HEK293T (cell line): ENCODE measurements around the gene FJX1.

Experiments
- CTCF ChIA-PET: fragments of 350-600 bp; formaldehyde crosslinking; extraction: SDS; loops from one replicate; lab custom pipeline; 2021; ENCODE audit warnings: antibody characterized with exemption, inconsistent platforms; lab: Yijun Ruan, JAX
- POLR2A ChIA-PET: fragments of 350-600 bp; formaldehyde crosslinking; extraction: SDS; loops from one replicate; lab custom pipeline; 2020; ENCODE audit warnings: antibody characterized with exemption, inconsistent platforms; lab: Yijun Ruan, JAX
- DNase-seq: peaks from one replicate; pipeline ENCODE4 v3.0.0; 2012; ENCODE audit warnings: mixed read lengths; ENCODE audit errors: extremely low spot score
- ARNT ChIP-seq: fragments of 450-650 bp; IDR thresholded peaks from 2 replicates; pipeline ENCODE4 v1.6.1; 2017; ENCODE audit warnings: mild to moderate bottlenecking
- BHLHE40 ChIP-seq: fragments of 450-650 bp; IDR thresholded peaks from 2 replicates; pipeline ENCODE4 v1.6.1; 2016; ENCODE audit warnings: mild to moderate bottlenecking, moderate library complexity, borderline replicate concordance
- CTBP1 ChIP-seq: fragments of 450-650 bp; IDR thresholded peaks from 2 replicates; pipeline ENCODE4 v1.6.1; 2016; ENCODE audit warnings: borderline replicate concordance
- ELF4 ChIP-seq: fragments of 450-650 bp; IDR thresholded peaks from 2 replicates; pipeline ENCODE4 v1.6.1; 2017; ENCODE audit warnings: antibody characterized with exemption
- FOXA1 ChIP-seq: fragments of 450-650 bp; IDR thresholded peaks from 2 replicates; pipeline ENCODE4 v1.6.1; 2016; ENCODE audit warnings: mild to moderate bottlenecking
- FOXK2 ChIP-seq: fragments of 450-650 bp; IDR thresholded peaks from 2 replicates; pipeline ENCODE4 v1.6.1; 2016; ENCODE audit warnings: mild to moderate bottlenecking
- FOXM1 ChIP-seq: fragments of 450-650 bp; IDR thresholded peaks from 2 replicates; pipeline ENCODE4 v1.6.1; 2017; ENCODE audit warnings: mild to moderate bottlenecking, borderline replicate concordance
- HDGF ChIP-seq: fragments of 450-650 bp; IDR thresholded peaks from 2 replicates; pipeline ENCODE4 v1.6.1; 2017; ENCODE audit warnings: antibody characterized with exemption, borderline replicate concordance
- L3MBTL2 ChIP-seq: fragments of 450-650 bp; conservative IDR thresholded peaks from 2 replicates; pipeline ENCODE4 v1.6.1; 2016; ENCODE audit warnings: mild to moderate bottlenecking
- LEF1 ChIP-seq: fragments of 450-650 bp; IDR thresholded peaks from 2 replicates; pipeline ENCODE4 v1.6.1; 2017; ENCODE audit warnings: mild to moderate bottlenecking, borderline replicate concordance
- NFRKB ChIP-seq: fragments of 450-650 bp; IDR thresholded peaks from 2 replicates; pipeline ENCODE4 v1.6.1; 2016; ENCODE audit warnings: mild to moderate bottlenecking, moderate library complexity
- SP1 ChIP-seq: fragments of 450-650 bp; IDR thresholded peaks from 2 replicates; pipeline ENCODE4 v1.6.1; 2017
- SUZ12 ChIP-seq: fragments of 450-650 bp; IDR thresholded peaks from 2 replicates; pipeline ENCODE4 v1.6.1; 2016; ENCODE audit warnings: mild to moderate bottlenecking
- TARDBP ChIP-seq: fragments of 450-650 bp; IDR thresholded peaks from 2 replicates; pipeline ENCODE4 v1.6.1; 2016
- ZNF384 ChIP-seq: fragments of 450-650 bp; IDR thresholded peaks from 2 replicates; pipeline ENCODE4 v1.6.1; 2016
- TF ChIP-seq, protein P1 (sequence below): fragments of 450-650 bp; IDR thresholded peaks from 2 replicates; pipeline ENCODE4 v1.6.1; 2016

Gene FJX1

DNA sequence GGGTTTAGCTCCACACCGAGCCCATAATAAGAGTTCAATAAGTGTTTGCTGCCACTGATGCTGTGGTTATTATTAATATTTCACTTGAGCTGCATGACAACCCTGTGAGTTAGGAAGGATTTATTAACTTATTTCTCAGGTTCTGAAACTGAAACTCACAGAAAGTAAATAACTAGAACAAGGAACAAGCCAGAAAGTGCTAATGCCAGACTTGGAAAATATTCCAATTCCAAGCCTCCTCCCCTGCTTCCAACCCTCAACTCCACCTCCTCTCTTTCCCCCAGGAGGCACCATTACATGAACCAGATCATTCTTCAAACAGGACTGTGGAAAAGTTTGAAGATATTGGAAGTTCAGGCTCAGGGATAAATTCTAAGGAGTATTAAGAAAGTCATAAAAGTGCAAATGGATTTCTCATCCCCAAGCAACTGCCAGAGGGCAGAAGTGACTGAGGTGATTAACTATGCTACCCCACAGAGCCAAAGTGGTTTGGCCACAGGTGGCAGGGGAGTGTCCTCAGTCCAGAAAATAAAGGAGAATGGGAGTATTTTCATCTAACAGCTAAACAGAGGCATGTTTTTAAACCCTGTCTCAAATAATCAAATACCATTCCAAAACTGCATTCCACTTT, 3.2 kb upstream of the FJX1 start:
- no peak for DNase-seq
- no peak for TF ChIP-seq SUZ12
- TF ChIP-seq, protein P1, sequence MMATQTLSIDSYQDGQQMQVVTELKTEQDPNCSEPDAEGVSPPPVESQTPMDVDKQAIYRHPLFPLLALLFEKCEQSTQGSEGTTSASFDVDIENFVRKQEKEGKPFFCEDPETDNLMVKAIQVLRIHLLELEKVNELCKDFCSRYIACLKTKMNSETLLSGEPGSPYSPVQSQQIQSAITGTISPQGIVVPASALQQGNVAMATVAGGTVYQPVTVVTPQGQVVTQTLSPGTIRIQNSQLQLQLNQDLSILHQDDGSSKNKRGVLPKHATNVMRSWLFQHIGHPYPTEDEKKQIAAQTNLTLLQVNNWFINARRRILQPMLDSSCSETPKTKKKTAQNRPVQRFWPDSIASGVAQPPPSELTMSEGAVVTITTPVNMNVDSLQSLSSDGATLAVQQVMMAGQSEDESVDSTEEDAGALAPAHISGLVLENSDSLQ = peak; percentile 29; the same call in 1 of the 2 replicates
- ChIA-PET POLR2A (no interaction called here), CTCF (interaction anchor here (1.0 to 1.3 kb wide), 3 partner anchors 9 to 420 kb away, joined by 3 to 10 read pairs (median 3); no protein-coding TSS in a partner anchor)

DNA sequence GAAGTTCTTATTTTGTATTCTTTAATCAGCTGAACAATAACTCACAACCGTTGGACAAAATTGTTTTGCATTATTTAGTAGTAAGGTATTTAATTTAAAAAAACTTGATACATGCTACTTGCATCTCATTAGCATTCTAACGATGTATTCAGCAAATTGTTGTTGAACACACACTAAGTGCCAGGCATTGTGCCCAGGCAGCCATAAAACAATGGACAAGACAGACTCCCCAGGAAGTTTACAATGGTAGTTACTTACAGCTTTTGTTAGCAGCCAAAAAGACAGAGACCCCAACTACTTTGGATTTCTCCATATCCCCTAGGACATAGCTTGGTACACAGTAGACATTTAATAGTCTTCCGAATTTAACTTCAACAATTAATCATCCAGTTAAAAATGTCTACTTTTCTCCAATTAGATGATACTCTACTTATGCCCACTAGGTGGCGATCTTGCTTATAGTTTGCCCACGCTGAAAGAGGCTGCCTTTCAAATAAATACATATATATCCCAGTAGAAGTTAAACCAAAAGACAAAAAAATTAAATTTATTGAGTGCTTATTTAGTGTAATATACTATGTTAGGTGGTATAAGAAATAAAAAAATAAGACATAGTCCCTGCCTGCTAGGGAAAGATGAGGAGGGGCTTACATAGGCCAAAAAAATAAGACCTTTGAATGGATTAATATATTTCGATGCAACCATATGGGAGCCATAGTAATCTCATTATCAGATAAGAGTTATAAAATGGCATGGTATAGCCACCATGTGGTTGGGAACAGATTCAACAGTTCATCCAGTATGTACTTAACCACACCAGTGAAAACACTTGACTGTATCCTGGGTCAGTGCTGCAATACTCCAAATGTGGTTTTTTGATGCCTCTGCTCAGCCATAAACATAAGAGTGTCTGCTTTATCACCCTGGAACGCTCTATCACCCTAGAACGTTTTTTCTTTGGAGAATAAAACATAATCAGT, 2.0 kb upstream of the FJX1 start:
- TF ChIP-seq, protein P1 = peak; percentile 88
- no peak for TF ChIP-seq BHLHE40
- DNase-seq = no peak
- ChIA-PET CTCF (interaction anchor here (1.0 to 1.3 kb wide), 3 partner anchors 10 to 419 kb away, joined by 3 to 10 read pairs (median 3); no protein-coding TSS in a partner anchor), POLR2A (no interaction called here)

DNA sequence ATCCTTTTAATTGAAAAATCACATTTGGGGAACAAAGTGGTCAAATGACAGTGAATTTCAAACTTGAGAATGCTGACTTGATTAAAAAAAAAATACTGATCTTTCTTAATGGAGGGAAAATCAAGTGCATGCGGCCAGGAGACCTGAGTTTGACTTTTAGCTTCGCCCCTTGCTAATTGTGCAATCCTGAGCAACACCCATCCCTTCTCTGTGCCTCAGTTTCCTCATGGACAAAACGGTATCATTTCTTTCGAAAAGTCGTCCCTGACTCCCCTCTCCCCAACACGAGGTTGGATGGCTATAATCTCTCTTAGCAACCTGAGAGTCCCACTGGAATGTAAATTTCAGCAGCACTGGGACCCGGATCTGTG, 959 bp upstream of the FJX1 start:
- POLR2A ChIA-PET = interaction anchor here (0.7 to 3.2 kb wide), 6 partner anchors 12 to 205 kb away, joined by 3 to 21 read pairs (median 4); partner anchors contain the start of genes PAMR1 and TRIM44
- TF ChIP-seq SUZ12 (no peak), FOXM1 (no peak), HDGF (no peak), LEF1 (no peak), BHLHE40 (no peak), TARDBP (no peak), FOXA1 (no peak), SP1 (no peak), NFRKB (no peak), ZNF384 (no peak), L3MBTL2 (no peak), ELF4 (no peak), CTBP1 (no peak), FOXK2 (no peak)
- TF ChIP-seq, protein P1 = no peak
- no peak for DNase-seq
- CTCF ChIA-PET = interaction anchor here (0.6 to 1.0 kb wide), 2 partner anchors 204 to 237 kb away, joined by 3 to 4 read pairs; no protein-coding TSS in a partner anchor

DNA sequence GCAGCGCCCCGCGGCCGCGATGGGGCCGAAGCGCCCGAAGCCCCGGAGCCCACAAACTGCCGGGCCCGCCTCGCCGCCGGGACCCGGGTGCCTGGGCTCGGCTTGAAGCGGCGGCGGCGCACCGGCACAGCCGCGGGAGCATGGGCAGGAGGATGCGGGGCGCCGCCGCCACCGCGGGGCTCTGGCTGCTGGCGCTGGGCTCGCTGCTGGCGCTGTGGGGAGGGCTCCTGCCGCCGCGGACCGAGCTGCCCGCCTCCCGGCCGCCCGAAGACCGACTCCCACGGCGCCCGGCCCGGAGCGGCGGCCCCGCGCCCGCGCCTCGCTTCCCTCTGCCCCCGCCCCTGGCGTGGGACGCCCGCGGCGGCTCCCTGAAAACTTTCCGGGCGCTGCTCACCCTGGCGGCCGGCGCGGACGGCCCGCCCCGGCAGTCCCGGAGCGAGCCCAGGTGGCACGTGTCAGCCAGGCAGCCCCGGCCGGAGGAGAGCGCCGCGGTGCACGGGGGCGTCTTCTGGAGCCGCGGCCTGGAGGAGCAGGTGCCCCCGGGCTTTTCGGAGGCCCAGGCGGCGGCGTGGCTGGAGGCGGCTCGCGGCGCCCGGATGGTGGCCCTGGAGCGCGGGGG, 346 bp downstream of the FJX1 start:
- TF ChIP-seq FOXM1 (no peak), ARNT (no peak), LEF1 (no peak; the same call in 1 of the 2 replicates), TARDBP (no peak), ZNF384 (no peak), L3MBTL2 (no peak), CTBP1 (no peak), BHLHE40 (no peak), ELF4 (no peak), FOXK2 (no peak), FOXA1 (no peak), NFRKB (no peak), SUZ12 (no peak)
- TF ChIP-seq, protein P1 = no peak
- CTCF ChIA-PET = interaction anchor here (1.0 kb wide), 1 partner anchor 203 kb away, joined by 3 read pairs; no protein-coding TSS in a partner anchor
- peak; percentile 38 for DNase-seq

More for the DNA sequence above, 346 bp downstream of the FJX1 start:
- POLR2A ChIA-PET = interaction anchor here (0.9 to 3.2 kb wide), 10 partner anchors 11 to 640 kb away, joined by 3 to 21 read pairs (median 5); partner anchors contain the start of genes PAMR1 and TRIM44
